HuH-7.5 (cell line): ENCODE results near the gene EPHB3.

ENCODE experiments used
- DNase-seq: peaks from one replicate; pipeline ENCODE4 v3.0.0; 2011; ENCODE audit warnings: low spot score

Gene EPHB3

DNA sequence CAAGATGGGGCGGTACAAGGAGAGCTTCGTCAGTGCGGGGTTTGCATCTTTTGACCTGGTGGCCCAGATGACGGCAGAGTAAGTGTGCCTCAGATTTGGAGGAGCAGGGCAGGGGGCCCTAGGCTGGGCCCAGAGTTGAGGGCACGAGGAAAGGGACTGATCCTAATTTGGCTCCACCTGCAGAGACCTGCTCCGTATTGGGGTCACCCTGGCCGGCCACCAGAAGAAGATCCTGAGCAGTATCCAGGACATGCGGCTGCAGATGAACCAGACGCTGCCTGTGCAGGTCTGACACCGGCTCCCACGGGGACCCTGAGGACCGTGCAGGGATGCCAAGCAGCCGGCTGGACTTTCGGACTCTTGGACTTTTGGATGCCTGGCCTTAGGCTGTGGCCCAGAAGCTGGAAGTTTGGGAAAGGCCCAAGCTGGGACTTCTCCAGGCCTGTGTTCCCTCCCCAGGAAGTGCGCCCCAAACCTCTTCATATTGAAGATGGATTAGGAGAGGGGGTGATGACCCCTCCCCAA lies 19.8 kb downstream of the EPHB3 start:
- no peak for DNase-seq

DNA sequence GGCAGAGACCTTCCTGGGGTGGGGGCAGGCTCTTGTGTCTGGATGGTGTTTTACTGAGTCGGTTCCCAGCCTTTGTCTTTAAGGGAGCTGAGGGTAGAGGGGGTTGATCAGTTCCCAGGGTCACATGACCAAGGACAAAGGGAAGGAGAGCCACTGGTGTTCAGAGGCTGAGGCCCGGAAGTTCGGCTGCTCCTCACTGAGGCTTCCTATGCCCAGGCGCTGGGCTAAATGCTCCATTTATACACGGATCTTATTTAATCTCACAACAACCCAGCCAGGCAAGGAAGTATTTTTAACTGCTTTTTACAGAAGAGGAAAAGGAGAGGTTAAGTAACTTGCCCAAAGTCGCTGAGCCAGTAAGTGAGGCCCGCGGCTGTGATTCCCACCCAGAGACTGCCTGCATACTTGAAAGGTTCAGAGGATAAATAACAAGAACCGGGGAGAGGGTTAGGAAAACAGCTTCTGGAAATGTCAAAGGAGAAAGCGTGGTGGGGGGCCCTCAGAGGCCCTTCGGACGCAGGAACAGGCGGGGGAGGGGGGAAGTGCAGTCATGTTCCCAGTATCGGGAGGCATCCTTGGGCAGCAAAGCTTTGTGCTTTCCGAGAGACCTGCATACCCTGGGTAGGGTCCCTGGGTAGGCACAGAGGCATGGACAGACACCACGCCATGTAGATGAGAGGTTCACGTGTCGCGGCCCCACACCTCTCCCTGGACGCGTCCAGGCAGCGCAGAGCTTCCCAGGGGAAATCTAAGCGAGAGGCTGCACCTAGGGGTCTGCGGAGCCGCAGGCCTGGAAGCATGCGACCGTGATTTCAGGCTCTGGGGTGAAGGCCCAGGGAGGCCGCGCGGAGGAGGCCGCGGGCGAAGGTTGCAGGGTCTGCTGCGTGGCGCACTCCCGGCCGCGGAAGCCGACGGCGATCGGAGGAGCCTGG lies 21.3 kb downstream of the EPHB3 start:
- no peak for DNase-seq

DNA sequence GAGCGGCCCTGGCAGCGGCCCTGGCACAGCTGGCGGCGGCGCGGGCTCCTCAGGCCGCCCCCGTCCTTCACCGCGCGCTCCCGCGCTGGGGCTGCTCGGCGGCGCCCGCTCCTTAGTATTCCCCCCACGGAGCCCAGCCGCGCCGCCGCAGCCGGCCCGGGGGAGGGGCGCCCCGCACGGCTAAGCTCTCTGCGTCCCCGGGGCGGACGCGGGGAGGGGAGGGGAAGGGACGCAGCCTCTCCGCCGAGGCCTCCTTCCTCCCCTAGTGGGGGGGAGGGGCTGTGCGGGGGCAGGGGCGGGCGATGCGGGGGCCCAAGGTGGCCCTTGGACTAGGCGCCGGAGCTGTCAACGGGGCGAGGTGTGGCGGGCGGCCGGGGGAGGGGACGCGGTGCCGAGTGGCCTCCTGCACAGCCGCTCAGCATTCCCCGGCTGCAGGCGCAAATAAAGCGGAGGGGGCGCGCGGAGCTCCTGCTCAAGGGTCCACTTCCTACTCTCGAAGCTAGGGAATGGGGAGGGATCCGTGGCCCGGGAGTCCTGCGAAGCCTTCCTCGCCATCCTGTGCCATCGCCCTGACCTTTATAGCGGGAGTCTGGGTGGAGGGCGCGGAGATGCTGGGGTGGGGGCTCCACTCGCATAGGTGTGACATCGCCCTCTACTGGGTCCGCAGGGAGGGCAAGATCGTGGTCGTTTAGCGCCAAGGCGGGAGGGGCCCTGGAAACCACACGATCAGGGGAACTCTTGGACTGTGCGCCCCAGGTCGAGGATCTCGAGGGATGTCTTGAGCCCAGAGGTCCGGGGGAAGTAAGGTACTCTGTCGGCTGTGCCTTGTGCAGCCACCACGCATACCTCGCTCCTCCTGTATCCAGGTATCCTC lies 22.2 kb downstream of the EPHB3 start:
- DNase-seq: no peak

DNA sequence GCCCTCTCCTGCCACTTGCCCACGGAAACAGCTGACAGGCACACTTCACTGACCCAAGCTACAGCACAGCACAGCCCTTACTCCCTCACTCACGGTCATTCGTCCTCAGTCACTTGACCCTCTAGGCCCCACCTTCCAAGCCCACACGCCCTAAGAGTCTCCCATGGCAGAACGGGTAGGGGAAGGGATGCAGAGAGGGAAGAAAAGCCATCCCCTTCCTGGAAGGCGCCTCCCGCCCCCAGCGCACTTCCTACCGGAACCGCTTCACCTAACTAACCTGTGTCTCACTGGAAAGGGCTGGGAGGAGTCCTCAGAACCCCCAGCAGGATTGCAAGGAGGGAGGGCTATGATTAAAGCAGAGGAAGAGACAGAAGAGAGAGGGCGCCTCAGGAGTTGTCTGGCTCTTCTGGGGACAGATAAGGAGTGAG lies 22.9 kb downstream of the EPHB3 start:
- DNase-seq: no peak

DNA sequence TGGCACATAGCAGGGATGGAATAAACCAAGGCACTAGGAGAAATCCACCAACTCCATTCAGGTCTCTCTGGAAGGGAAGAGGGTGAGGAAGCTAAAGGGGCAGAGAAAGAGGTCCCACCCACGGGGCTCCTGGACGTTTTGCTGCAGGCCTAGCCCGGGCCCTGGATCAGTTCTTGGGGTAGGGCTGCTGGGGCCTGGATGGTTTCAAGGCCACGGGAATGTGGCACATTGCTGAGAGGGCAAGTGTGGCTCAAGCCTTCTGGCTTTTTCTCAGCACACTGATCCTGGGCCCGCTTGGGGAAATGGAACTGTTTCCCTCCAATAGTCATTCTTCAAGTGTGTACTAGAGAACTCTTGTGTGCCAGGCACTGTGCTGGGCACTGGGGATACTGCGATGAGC lies 24.0 kb downstream of the EPHB3 start:
- no peak for DNase-seq

DNA sequence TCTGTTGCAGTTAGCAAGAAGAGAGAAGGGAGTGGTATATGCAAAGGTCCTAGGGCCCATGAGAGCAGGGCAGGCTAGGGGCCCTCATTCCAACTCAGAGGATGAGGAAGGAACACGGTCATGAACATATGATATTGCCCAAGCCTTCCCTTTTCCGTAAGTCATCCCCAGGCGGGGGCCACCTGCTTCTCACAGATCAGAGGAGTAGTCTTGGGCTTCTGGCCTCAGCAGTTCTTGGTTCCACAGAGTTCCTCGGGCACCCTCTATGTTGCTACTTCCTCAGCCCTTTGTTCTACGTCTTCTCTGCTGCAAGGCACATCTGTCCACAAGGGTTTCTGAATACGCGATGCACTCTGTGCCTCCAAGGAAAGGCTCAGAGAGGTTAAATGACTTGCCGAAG lies 25.3 kb downstream of the EPHB3 start:
- no peak for DNase-seq

DNA sequence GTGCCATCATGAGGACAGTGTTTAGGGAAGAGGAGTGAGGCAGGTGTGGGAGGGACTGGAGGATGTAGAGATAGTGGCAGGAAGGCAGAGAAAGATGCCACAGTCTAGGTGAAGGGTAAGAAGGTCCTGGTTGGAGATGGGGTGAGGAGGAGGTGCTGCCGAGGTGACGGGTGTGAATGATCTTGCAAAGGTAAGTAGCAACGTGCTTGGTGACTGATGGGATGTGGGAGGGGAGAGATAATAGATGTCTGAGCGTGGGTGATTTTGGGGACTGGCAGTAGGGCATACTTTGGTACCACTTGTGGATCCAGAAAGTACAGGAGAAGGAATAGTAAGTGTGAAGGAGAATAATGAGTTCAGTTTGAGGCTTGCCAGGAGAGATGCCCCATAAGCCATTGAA lies 27.2 kb downstream of the EPHB3 start:
- DNase-seq: no peak

DNA sequence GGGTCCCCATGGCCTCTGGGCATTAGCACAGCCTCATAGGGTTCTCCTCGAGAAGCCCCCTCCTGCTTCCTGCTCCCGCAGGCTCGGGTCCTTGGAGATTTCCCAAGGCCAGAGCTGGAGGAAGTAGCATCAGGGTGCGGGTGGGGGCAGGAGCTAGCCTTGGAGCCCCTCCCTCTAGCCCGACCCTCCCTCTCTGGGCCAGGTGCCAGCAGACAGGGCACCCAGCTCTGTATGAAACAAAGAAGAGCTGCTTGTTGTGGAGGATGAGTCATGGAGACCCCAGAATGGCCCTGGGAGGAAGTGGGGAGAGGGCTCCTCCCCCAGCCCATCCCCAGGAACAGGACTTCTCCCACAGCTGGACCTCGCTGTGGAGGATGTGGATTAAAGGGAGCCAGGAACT lies 29.2 kb downstream of the EPHB3 start:
- DNase-seq: no peak

DNA sequence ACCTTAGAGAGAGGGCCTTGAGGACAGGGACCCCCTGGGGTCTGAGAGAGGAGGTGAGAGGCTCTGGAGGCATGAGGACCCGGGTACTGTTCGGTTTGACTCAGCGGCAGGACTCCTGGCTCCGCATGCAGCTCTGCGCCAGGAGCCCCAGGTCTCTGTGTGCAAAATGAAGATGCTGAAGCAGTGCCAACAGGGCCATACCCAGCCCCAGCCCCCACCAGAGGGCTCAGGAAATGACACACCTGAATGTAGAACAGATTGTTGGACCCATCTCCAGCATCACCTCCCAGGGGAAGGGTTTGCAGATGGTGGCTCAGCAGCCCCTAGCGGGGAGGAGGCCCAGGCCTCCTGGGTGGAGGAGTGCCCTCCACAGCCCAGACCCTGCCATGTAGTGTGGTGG lies 30.2 kb downstream of the EPHB3 start:
- DNase-seq: no peak

DNA sequence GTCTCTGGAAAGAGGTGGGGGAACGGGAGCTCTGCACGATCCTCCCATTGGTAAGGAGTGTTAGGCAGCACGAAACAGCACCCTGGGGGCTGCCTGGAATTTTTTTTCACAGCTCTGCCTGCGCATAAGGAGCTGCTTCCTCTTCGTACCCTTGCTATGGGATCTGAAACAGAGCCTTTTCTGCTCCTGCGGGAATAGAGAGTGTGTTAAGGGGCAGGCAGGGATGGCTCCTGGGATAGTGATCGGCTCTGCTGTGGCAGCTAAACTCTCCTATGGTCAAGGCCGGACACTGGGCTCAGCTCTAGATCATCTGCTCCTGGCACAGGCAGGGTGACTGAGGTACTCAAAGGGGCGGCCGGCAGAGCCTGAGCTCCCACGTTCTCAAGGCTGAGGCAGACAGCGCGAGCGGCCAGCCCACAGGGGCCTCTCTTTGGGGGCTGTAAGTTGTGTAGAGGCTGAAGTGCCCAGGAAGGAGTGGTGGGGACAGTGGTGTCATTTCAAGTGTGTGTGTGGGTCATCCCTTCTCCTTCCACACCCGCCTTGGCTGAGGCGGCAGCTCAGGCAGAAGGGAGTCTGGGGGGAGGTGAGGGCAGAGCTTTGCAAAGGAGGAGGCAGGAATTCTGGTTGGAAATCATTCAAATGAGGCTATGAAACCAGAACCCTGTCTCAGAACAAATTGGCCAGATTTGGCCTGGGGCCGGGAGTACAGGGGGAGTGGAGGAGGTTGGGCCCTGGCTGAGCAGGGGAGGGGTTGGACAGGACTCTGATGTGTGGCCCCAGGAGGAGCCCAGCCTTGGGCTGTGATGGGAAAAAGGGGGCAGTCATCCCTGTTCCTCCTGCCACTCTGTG lies 31.0 kb downstream of the EPHB3 start:
- DNase-seq: no peak

DNA sequence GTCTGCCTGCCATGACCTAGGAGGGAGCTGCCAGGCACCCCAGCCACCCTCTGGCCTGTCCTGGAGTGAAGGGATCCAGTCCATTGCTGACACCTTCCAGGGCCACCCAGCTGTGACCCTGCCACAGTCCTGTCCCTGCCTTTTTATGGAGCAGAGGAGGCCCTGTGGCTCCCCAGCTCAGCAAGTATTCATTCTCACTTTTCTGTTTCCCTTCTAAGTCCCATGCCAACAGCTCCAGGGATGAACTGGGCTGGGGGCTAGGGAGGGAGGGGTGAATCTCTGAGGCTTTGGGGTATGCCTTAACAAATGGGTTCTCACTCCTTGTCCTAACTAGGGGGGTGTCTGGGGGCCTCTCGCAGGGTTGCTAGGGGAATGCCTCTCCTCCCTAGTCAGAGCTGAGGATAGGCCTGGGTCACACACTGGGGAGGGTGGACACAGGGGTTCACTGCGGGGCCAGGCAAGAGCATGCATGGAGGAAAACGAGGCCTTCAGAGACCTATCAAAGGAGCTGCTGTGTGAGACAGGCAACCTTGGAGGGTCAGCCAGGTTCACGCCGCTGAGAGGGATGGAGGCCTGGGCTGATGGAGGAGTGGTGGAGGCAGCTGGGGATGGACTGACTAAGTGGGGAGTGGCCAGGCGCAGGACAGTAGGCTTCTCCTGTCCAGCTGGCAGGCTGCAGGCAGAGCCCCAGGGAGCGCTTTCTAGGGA lies 31.8 kb downstream of the EPHB3 start:
- DNase-seq: no peak

DNA sequence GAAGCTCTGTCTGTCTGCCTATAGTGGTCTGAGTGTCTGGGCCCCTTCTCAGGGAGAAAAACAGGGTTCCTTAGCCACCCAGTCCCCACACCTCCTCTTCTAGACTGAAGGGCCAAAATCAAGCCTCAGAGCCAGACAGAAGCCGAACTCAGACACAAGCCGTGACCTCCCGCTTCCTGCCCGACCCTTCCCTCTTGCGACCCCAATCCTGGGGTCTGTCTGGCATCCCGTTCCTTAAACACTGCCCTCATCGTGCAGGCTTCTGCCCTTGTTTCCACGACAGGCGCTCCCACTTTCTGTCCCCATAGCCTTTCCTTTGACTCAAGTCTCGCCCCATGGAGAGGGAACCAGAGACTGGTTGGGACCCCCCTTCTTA lies 32.3 kb downstream of the EPHB3 start:
- DNase-seq: no peak

DNA sequence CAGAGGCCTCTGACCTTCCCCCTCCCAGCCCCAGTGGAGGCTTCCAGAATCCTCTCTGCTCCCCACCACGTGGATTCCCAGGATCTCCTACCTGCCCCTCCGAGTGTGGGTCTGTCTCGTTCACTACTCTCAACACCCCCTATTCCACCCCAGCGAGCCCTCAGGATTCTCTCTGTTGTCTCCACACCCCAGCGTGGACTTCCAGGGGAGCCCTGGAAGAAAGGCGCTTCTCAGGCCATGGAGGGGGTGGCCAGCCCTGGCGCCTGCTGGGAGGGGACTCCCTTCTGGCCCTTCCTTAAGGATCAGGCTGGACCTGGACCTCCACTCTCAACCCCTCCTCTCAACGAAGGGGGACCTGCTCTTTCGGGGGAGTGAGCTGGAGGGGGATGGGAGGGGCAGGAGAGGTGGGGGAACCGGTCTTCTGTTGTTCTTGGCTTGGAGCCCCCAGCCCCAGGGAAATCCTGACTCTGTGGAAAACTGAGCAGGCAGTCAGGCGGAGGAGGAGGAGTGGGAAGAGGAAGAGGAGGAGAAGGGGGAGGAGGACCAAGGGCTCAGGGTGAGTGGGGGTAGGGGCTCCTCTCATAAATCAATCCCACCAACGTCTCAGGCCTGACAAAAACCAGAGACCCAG lies 32.9 kb downstream of the EPHB3 start:
- no peak for DNase-seq

DNA sequence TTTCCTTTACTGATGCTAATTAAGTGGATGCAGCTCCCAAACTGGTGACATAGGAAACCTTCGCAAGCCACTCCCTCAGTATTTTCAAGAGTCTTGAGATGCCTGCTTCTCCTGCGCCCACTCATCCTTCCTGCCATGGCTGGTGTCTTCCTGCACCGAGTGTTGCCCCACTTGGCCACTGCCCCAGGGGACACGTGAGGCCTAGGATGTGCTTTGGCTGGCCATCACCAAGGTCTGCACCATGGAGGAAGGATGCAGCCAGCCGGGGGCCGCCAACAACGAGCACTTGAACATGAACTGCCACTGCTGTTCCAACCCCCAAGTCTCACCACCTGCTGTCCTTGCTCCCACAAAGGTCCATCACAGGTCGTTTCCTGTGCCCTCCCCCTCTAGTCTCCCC lies 34.1 kb downstream of the EPHB3 start:
- no peak for DNase-seq

DNA sequence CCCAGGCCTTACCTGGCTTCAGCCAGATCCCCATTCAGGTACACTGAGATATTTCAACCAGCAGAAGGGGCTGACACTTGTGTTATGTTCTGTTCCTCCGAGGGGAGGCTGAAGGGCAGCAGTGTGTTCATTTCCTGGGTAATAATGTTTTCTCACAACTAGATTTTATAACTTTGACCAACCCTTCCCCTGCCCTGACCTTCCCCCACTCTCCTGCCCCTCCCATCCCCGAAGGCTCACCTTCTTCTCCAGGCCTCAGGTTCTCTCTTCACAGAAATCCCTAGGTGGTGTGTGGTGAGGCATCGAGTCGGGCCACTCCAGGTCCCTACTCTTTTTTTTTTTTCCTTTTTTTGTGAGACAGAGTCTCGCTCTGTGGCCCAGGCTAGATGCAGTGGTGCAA lies 34.6 kb downstream of the EPHB3 start:
- no peak for DNase-seq

DNA sequence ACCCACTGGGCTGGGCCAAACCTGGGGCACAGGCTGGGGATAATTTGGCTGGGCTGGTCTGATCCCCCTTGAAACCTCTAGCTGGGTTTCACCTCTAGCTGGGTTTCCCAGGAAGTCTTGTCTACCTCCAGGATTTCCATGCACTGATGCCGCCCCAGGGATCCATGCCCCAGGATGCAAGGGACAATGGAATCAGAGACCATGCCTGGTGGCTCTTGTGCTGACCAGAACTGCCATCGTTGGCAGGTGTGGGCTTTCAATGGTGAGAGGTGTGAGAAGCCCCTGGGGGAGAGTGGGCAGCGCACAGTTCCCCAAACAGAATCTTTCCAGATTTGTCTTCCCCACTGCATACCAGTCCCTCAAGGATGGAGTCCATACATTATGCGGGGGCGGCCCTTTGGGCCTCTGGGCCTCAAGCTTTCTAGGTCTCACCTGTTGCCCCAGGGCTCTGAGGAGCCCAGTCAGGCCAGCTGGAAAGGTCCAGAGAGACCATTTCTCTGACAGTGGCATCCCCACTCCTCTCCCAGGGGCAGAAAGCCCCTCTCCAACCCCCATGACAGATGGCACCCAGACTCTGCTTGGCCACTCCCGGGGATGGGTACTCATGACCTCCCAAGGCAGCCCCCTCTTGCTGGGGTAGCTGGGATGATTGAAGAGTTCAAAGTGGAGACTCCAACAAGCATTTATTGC lies 35.4 kb downstream of the EPHB3 start:
- no peak for DNase-seq

DNA sequence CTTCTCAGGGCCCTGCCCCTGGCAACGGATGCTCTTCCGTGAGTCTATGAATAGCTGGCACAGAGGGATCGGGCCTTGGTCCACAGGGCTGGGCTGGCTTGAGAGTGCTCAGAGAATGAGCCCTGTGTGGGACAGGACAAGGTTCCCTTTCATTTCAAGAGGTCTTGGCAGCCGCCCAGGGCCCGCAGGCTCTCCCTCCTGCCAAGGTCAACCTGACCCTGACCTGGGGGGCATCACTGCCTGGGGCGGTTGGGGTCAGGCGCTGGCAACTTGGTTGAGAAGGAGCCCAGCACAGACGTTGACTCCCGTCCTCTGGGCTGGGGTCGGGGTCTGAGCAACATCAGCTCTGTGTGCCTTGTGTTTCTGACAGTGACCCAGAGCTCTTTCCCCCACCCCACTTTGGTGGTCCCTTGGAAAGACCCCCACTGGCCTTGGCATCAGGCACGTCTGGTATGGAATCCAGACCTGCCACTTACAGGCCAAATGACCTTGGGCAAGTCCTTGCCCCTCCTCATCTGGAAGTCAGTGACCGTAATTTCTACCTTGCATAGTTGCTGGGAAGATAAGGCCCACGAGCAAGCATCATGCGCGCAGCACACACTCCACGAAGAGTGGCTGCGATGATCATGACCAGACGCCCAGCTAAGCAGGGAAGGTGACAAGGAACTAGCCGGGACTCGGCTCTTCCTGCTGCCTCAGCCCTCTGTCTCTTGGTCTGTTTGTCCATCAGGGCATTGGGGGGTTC lies 36.4 kb downstream of the EPHB3 start:
- DNase-seq: no peak

DNA sequence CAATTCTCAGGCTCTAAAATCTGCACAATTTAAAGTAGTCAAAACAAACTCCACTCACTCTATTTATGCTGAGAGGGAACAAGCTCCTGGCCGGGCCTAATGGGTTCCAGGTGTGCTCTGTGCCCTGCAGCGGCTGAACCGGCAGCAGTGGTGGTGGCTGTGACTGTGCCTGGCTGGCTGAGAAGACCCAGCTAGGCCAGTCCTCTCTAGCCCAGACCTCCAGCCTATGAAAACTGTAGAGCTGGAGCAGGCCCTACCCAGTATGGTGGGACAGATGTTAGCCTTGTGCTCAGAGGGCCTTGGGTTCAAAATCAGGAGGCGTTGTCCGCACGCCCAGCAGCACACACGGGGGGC lies 37.0 kb downstream of the EPHB3 start:
- DNase-seq: no peak

DNA sequence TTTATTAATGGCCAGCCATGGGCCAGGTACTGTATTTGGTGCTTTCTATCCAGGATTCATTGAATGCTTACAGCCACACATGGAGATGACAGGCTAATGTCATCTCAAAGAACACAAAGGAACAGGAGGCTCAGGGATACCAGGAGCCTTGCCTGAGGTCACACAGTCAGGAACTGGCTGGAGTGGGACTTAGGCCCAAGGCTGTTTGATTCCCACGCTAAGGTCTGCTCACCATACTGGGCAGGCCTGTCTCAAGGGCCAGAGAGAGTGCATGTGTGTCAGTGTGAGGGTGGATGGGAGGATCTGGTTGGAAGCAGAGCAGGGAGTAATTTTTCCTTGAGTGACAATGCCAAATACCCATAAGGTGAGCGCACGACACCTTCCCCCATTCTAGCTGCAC lies 37.6 kb downstream of the EPHB3 start:
- DNase-seq: no peak
